GM10266 (cell line): ENCODE results near the gene RNF152.

Source experiments
- DNase-seq: peaks from one replicate; pipeline ENCODE4 v3.0.0; 2012; ENCODE audit errors: extremely low spot score
- TF ChIP-seq, protein P1 (sequence below): IDR thresholded peaks from 2 replicates; pipeline ENCODE4 v1.5.1; 2012; ENCODE audit warnings: mild to moderate bottlenecking, low read depth; ENCODE audit not compliant: control insufficient read depth, insufficient read depth; ENCODE audit errors: missing control alignments

The RNF152 gene

GRCh38 chr18:61823595-61823994, 69.2 kb downstream of the RNF152 start:
- TF ChIP-seq, protein P1, sequence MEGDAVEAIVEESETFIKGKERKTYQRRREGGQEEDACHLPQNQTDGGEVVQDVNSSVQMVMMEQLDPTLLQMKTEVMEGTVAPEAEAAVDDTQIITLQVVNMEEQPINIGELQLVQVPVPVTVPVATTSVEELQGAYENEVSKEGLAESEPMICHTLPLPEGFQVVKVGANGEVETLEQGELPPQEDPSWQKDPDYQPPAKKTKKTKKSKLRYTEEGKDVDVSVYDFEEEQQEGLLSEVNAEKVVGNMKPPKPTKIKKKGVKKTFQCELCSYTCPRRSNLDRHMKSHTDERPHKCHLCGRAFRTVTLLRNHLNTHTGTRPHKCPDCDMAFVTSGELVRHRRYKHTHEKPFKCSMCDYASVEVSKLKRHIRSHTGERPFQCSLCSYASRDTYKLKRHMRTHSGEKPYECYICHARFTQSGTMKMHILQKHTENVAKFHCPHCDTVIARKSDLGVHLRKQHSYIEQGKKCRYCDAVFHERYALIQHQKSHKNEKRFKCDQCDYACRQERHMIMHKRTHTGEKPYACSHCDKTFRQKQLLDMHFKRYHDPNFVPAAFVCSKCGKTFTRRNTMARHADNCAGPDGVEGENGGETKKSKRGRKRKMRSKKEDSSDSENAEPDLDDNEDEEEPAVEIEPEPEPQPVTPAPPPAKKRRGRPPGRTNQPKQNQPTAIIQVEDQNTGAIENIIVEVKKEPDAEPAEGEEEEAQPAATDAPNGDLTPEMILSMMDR = no peak
- no peak for DNase-seq

- TF ChIP-seq, protein P1 = no peak
- no peak for DNase-seq
Measured at GRCh38 chr18:61822879-61823278, 69.9 kb downstream of the RNF152 start.

DNA sequence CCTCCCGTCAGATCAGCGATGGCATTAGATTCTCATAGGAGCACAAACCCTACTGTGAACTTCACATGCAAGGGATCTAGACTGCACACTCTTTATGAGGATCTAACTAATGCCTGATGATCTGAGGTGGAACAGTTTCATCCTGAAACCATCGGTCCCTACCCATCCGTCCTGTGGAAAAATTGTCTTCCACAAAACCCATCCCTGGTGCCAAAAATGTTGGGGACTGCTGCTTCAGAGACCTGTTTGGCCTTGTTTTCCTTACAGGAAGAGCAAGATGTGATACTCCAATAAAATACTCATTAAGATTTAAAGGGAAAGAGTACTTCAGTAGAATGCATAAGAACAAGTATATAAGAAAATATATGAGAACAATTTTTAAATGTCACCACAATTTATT, 71.1 kb downstream of the RNF152 start:
- DNase-seq = no peak
- TF ChIP-seq, protein P1 = no peak

- TF ChIP-seq, protein P1 = no peak
- no peak for DNase-seq
Measured at GRCh38 chr18:61820882-61821281, 71.9 kb downstream of the RNF152 start.

- TF ChIP-seq, protein P1 = no peak
- DNase-seq = no peak
Measured at GRCh38 chr18:61817086-61817485, 75.7 kb downstream of the RNF152 start.

- TF ChIP-seq, protein P1 = no peak
- DNase-seq = no peak
Measured at GRCh38 chr18:61815885-61816470, 76.8 kb downstream of the RNF152 start.

DNA sequence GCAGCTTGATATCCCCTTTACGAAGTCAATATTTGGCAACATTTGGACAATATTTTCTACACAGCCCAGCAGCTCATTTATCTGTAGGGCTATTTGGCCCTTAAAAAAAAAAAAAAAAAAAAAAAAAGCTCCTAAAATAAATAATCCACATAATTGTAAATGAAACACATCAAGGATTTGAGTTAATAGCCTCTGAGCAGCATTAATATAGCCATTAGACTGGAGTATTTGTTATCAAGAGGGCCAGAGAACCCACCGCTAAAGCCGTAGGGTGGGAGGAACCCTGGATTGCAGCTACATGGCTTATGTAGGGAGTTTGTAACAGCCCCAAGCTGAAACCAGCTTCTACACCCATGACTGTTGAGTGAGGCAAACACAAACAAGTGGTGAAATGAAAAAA, 84.5 kb downstream of the RNF152 start:
- no peak for DNase-seq
- TF ChIP-seq, protein P1 = no peak
